OCI-LY3 (cell line): ENCODE results near the gene STX16.

Experiments used
- EZH2phosphoT487 ChIP-seq: fragments of 200-600 bp; shearing (Covaris generic); IDR thresholded peaks from 2 replicates; pipeline ENCODE4 v1.6.1; 2018; ENCODE audit warnings: antibody characterized with exemption, mixed run types, low read depth
- TF ChIP-seq, protein P1 (sequence below): fragments of 200-600, 300-600 bp; sonication (generic); IDR thresholded peaks from 2 replicates; pipeline ENCODE4 v1.5.1; 2014; ENCODE audit warnings: antibody characterized with exemption, low read length, low read depth

DNA sequence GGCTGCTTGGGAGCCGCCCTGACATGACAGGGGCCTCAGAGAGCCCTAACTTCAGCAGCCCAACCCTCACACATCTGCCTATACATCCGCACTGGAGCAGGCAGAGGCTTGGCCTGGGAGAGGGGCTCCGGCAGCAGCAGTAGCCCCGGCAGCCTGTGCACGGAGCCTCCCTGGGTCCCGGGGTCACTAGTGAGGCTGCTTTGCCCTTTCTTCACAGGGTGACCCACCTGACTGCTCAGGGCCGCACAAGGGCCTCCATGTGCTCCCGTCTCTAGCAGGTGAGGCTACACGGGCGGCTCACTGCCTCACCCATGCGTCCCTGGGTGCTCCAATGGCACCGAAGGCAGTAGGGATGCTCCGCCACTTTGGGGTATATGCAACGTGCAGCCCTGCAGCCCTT is 36.7 kb upstream of the STX16 start:
- no peak for TF ChIP-seq EZH2phosphoT487
- TF ChIP-seq, protein P1, sequence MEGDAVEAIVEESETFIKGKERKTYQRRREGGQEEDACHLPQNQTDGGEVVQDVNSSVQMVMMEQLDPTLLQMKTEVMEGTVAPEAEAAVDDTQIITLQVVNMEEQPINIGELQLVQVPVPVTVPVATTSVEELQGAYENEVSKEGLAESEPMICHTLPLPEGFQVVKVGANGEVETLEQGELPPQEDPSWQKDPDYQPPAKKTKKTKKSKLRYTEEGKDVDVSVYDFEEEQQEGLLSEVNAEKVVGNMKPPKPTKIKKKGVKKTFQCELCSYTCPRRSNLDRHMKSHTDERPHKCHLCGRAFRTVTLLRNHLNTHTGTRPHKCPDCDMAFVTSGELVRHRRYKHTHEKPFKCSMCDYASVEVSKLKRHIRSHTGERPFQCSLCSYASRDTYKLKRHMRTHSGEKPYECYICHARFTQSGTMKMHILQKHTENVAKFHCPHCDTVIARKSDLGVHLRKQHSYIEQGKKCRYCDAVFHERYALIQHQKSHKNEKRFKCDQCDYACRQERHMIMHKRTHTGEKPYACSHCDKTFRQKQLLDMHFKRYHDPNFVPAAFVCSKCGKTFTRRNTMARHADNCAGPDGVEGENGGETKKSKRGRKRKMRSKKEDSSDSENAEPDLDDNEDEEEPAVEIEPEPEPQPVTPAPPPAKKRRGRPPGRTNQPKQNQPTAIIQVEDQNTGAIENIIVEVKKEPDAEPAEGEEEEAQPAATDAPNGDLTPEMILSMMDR = no peak
